CD4-positive, alpha-beta T cell treated with Interleukin-21 for 1 hour (primary cell): ENCODE measurements around the gene PACRG.

Experiments used
- DNase-seq: peaks from one replicate; pipeline ENCODE4 v3.0.0-alpha.2; 2020

The PACRG gene

DNA sequence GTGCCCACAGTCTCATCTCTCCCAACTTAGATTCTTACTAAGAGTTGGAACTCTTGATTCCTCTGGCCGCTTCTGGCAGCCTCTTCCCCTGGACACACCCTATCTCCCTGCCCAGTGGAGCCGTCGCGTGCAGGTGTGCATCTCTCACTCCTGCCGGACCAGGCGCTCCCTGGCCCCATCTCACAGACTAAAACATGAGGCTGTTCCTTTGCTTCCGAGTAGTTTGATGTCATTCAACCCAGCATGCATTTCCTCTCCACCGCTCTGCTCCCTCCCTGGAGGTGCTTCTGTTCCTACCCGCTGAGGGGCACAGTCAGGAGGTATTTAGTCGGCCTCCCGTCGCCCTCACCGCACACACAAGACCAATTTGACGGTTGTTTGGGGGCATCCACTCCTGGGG is 458.8 kb downstream of the PACRG start:
- no peak for DNase-seq

DNA sequence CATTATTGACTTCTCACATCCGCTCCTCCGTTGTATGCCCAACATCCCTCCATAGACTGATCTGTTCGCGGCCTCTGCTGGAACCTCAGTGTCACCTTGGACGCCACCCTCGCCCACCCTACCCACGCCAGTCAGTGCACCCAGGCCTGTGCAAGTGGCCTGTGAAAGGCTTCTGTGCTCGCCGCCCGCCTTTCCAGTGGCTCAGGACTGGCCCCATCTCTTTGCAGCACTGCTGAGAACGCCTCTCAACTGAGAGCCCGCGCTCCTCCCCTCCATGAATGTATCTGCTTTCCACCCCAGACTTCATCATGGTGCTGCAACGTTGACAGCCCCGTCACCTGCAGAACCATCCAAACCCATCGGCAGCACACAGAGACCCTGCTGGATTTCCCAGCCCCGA is 459.4 kb downstream of the PACRG start:
- DNase-seq = no peak

DNA sequence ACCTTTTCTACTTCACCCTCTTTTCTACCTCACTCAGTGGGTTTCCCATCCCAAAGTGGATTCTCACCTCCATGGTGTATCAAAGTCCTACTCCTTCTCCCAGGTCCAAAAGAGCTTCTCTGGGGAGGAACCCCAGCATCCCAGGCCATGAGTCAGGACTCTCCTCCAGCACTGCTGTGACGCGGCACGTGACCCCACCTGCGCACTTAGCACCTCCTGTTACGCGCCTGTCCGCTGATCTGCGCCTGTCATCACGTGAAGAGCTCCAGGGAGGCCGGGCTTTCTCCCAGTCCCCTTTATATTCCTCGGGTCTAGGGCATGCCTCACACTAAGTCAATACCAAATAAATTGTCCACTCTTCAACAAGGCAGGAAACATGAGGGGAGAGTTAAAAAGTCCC is 459.8 kb downstream of the PACRG start:
- DNase-seq = no peak

DNA sequence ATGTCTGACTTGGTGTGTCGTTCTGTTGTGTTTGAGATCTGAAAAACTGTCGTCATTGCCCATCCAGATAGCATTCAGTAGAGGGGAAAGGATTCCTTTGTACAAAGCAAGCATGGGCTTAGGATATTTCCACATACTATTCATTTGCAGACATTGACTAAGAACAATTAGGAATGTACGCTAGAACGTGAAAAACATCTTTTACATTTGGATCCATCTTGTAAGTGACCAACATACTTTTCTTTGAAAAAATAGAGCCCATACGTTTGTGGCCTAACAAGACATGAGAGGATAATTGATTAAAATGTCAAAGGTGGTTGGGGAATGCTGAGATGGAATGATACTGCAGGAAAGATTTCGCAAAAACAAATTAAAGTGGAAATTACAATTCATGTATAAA is 461.0 kb downstream of the PACRG start:
- no peak for DNase-seq

DNA sequence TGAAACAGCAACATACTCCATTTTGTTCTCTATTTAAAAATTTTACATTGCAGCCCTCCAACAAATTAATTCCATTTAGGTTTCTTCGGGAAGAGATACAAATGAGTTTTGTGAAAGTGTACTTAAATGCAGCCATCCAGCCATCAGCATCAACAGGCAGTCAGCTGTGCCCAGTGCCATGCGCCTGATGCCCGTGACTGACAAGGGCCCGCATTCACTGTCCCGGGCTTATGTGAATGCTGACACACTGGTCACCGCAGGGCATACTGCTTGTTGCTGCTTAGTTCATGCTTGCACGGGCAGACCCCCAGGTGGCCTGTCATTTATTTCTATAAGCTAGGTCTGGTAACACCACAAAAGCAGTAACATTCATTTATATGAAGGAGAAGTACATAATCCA is 461.8 kb downstream of the PACRG start:
- DNase-seq = no peak

DNA sequence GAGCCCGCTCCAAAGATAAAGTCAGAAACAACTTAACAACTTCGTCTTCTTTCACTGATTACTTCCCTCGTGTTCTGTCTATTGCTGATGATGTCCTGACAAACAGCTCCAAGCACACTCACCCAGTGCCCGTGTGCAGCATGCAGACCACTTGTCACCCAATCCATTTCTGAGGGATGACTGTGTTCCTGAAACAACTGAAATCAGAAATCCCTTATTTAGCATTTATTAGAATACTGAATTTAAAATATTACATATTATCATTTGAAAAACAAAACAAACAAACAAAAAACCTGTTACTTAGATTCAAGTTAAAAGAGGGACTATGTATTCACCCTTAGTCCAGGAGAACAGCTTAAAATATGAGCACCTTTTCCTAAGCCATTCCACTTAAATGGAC is 463.0 kb downstream of the PACRG start:
- no peak for DNase-seq

DNA sequence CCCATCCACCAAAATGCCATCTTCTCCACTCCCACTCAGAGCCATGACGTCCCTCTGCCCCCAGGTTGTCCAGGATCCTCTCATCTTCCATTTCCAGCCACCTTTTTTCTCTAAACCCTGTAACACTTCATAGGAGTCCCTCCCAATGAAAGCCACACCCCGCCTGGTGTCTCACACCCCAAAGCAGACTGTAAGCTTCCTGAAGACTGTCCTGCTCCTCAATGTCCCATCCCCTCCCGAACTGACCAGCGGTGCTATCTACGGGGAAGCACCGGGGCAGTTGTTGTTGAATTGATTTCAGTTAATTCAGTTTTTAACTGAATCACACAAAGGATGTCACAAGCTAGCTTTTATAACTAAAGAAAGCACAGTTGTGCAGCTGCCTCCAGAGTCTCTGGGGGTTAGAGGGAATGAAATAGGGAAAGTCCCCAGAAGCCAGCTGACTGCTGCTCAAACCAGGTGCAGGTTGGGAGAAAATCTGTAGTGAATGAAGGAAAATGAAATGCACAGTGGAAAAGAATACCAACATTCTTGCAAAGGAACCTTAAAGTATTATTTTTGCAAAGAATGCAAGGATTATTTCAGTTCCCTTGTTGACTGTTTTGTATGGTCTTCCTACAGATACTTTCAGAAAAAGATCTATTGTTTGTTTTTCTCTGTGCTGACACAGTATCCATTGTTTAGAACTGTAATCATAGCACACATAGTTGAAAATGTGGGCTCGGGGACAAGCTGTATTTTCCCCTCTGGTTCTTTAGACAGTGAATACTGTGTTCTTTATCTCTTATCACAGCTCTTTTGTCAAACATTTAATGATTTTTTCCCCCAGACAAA is 464.1 kb downstream of the PACRG start:
- no peak for DNase-seq

DNA sequence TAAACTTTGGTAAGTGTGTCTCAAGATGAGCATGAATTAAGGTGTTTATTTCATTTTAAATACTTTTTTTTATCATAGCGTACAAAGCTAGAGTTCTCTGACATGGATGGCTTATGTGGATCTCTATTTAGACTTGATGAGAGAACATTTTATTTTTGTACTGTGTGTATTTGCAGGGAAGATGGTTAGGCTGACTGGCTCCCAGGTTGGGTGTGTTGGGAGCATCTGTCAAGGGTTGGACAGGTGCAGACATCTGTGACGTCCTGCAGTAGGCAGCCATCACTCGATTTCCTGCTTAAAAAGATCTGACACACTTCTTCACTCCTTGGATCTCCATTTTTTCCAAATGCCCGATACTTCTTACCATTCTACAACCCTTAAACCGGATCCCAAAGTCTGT is 464.8 kb downstream of the PACRG start:
- DNase-seq = no peak

DNA sequence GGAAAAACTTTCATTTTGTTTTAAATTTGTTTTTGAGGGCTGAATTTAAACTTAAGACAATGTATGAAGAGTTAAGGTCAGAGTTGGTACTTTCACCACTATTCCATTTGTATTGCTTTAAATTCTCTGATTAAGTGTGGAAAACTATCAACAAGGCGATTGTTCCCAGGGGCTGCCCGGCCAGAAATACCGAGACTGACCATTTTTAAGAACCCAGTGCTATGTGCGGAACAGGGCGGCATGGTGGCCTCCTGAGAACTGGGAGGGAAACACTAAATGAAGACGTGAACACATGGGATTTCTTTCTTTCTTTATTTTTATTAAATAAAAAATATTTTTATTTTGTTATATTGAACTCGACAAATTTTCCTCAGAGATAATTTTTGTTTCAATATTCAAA is 465.6 kb downstream of the PACRG start:
- DNase-seq = no peak

DNA sequence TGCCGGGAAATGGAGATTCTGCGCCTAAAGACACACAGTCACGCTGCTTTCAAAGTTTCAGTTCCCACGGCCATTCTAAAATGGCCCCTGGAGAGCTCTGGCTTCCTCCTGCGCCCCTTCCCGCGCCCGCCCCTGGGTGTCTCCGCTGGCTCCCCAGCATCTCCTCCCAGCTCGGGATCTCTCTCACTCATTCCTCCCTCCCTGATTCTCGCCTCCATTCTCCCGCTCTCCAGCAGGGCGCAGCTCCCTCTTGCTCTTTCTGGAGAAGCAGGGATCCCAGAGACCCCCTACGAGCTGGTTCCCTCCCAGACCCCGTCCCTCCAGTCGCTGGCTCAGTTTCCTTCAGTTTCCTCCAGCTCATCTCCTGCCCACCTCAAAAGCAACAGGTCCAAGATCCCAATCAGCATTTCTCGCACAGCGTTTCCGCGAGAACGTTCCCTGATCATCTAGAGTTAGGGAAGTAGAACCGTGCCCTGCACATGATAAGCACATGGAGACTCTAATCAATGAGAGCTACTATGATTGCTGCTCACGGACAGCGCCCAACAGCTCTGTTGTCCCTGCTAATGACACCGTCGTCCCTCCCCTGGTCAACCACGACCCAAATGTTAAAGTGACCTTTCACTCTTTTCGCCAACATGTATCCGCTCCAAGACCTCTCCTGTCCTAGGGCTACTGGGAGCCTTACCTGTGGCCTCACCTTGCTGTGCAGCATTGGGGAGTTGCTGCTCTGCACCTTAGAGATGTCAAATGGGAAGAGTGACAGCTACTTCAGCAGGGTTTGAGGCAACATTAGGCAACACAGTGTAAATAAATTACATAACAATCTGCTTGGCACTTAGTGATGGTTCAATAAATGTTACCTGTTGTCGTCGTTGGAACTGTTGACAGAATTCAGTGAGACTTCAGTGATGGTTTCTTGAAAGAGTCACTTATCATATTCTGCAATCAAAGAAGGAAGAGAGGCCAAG is 468.2 kb downstream of the PACRG start:
- DNase-seq = no peak

DNA sequence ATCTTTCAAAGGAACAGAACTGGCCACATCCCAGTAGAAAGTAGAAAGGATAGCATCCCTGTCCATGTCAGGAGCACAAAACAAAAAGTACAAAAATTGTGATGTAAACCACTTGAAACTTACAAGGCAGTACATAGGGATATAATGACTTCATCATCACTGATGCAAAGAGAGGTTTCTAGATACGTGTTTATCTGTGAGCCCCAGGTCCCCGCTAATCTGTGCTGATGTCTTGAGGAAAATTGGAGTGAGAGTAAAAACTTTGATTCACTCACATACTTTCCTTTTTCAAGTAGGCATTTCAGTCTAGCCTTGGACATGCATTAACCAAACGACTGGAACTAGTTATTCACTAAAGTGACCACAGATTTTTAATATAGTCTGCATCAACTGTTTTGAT is 470.1 kb downstream of the PACRG start:
- DNase-seq = no peak

DNA sequence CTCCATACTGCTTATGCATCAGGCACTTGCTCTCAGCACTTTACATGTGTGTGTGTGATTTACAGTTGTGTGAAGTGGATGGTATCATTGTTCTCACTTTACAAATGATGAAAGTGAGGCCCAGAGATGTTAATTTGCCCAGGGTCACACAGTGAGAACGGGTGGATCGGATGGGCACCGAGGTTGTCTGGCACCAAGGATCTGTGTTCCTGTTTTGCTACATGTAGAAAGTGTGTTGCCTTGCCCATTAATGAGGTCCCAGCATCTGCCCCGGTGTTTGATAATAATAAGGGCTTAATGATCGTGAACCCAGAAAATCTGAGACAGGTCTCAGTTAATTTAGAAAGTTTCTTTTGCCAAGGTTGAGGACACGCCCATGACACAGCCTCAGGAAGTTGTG is 470.6 kb downstream of the PACRG start:
- DNase-seq = no peak

DNA sequence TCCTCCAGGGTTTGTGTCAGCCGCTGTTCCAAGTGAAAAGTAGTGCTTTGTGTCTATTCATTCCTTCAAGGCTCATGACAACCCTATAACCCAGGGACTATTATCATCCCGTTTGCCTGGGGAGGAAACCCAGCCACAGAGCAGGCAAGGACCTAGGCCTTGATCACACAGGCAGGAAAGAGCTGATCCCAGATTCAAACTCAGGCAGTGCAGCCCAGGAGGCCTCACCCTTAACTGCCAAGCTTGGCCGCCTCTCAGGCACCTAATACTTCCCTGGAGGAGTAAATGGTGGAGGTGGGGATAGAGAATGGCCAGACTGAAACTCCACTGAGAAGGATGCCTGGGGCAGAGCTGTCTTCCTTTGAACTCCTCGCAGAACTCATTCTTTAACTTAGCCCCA is 471.6 kb downstream of the PACRG start:
- no peak for DNase-seq

DNA sequence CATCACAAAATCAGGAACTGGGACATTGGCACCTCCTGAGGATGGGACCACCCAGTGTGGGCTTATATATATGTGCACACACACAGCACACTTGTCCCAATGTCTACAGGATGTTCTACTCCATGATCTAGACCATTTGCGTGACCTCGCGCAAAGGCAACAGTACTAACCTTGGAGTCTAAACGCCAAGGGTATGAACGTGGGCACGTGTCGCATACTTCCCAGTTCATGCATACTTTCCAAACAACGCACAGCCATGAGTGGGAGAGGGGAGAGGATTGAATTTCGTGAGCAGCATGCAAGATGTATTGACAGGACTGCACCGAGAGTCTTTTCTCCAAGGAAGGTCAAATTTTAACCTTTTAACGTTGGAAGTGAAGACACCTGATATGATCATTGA is 472.5 kb downstream of the PACRG start:
- no peak for DNase-seq

DNA sequence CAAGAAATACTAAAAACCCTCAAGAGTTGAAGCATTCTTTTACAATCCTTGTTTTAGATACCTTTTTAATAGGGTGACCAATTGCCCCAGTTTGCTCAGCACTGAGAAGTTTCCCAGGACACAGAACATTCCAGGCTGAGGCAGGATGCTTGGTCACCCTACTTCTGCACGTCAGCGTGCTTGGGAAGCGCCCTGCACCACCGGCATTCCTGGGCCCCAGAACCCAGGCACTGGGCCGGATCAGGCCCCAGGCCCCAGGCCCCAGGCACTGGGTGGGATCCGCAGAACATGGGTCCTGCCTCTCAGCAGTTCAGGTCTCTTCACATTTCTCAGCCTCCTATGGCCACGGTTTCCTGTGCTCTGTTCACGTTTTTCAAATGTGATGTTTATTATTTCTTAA is 472.9 kb downstream of the PACRG start:
- DNase-seq = no peak

DNA sequence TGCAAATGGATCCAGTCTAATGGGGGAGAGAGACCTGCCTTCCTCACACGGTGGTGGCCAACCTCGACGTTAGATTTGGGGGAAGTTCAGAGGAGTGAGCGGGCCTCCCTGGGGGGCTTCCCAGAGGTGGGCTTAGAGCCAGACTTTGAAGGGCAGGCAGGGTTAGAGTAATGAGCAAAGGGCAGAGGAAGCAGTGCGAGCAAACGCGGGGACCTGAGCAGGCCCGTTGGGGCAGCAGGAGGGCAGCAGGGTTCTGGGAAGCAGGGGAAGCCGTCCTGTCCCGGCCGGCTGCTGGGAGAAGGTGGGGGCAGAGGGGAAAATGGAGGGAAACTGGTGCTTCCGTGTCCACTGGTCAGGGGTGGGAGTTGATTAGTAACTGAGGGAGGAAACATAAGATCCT is 474.1 kb downstream of the PACRG start:
- DNase-seq = no peak

DNA sequence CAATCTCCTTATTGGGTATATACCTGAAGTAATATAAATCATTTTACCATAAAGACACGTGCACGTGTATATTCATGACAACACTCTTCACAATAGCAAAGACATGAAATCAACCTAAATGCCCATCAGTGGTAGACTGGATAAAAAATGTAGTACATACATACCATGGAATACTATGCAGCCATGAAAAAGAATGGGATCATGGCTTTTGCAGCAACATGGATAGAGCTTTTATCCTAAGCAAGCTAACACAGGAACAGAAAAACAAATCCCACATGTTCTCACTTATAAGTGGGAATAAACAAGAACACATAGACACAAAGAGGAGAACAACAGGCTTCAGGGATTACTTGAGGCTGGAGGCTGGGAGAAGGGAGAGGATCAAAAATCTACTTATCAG is 478.4 kb downstream of the PACRG start:
- DNase-seq = no peak

DNA sequence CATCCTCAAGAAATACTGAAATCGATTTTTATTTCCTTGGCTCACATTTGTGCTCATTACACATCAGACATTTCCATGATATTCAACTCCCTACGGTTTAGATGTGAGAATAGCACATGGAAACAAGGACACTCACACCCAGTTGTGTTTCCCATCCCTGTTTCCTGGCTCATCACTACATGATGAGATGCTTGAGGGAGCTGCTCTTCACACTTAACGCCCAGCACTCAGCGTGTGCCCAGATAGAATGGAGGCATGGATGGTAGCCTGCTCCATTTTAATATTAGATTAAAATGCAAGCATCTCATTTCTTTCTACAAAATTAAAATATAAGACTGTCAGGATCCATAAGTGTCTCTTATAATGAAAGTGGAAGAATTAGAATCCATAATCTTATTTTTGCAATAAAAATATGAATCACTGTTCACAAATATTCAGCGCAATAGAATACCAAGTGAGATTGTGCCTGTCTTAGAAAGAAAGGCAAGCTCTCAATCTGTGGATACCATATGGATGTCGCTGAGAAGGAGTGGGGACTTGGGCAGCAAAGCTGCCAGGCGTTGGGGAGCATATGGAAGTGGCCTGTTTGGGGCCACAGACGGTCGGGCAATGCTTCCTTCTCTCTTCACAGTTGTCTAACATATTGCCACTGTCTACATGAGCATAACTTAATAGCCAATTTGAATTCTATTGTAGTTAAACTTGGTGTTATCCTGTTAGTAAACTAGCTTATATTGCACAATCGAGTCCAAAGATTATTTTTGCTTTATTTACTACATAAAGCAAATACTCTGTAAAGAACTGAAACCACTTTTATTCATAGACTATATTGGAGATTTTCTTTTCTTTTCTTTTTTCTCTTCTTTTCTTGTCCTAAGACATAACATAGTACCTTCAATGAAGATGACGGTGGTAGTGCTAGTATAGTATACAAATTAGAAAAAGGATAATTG is 479.9 kb downstream of the PACRG start:
- no peak for DNase-seq

DNA sequence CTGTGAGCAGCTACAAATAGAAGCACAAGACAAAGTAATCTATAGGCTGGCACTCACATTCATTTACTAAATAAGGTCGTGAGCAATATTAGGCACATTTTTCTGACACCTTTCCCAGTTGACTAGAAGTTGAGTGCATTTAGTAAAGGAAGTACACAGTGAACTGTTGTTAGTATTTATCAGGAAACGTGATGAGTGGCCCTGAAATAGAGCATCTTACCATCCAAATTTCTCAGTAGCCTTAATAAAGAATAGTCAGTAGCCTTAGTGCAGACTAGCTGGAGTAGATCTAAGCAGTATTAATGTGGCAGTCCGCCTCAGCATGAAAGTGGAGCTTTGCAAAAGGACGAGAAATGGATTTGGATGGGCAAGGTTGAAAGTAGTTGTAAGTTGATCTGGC is 481.2 kb downstream of the PACRG start:
- DNase-seq = no peak

DNA sequence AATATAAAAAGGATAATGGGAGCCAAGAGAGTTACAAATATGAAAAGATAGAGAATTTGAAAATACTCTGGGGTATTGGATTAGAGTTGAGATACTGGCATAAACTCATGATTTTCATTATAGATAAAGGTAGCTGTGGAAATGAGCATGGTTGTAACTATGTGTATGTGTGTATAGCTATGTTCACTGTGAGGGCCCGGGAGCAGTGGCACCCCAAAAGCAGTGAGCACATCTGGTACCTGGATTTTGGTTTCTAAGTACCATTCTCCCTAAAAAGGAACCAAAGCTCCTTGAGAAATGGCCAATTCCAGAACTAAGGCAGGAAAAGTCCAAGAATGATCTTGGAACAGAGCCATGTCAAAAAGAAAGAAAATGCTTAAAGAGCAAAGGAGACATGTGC is 484.3 kb downstream of the PACRG start:
- no peak for DNase-seq

DNA sequence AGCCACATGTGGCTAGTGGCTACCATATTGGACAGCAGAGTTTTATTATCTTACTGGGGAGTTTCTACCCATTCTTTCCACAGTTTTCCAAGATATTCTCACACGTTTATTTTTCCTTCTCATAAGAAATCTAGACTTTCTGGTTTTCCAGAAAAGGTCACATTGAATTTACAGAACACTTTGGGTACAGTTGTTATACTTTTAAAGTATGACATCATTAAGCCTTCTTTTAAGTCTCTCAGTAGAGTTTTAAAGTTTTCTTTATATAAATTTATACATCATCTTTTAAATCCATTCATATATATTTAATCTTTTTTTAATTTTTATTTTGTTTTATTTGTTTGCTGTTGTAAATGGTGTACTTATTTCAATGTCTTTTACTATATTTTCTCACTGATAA is 486.5 kb downstream of the PACRG start:
- no peak for DNase-seq

DNA sequence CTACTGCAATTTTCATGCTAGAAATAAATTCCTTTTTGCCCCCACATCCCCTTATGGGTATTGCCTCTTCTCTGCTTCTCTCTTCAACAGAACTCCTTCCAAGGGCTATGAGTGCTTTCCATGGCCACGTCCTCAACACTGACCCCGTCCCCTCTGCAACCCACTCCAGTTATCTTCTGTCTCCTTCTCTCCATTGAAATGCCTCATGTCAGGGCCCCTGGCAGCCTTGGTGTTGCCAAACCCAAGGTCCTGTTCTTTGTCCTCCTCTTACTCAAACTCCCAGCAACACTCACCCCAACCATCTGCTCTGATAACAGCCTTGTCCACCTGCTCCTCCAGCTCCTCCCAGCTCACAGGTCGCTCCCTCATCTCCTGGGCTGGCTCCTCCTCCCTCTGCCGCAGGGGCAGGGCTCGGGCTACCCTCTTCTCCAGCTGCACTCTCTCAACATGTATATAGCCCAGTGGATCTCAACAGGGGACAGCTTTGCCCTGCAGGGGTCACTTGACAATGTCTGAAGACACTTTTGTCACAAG is 490.7 kb downstream of the PACRG start:
- no peak for DNase-seq
